SHP77 (cell line): Measurements from ENCODE around the gene DOHH.

Source experiments
- DNase-seq, 2 experiments: peaks; one replicate each; lab custom pipeline; 2025; lab: John Stamatoyannopoulos, UW

Gene DOHH

DNA sequence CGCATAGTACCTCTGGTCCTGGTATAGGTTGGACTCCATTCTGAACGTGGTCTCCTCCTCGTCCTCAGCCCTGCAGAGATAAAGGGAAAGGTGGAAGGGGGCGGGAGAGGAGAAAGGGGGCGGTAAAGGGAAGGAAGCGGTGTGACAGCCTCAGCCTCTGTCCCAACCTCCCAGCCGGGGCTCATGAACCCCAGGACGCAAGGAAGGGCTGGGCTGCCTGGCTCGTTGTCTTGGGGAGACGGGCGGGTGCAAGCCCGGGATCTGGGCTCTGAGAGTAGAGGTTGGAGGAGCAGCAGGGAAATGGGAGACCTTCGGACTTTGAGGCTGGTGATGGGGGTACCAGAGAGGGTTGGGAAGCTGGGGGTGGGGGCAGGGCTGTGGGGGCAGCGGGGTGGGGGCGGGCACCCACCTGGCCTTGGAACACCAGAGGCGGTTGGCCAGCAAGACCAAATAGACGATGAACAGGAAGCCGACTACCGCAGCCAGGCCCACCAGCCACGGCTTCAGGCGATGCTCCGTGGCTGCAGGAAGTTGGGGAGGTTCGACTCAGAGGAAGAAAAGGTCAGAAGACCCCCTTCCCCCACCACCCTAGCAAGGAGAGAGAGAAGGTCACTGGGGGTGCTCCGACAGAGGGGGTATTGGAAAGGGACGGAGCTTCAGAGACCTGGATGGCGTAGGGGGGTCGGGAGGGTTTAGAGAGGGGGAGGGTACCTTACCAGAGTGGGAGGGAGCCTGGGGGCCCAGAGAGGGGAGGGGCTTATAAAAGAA lies 21.9 kb downstream of the DOHH start:
- DNase-seq: no peak

- no peak for DNase-seq
These were observed 22.5 kb downstream of the DOHH start for GRCh38 chr19:3477951-3478350.

- DNase-seq: no peak
These were observed 23.0 kb downstream of the DOHH start for GRCh38 chr19:3477506-3477905.

DNA sequence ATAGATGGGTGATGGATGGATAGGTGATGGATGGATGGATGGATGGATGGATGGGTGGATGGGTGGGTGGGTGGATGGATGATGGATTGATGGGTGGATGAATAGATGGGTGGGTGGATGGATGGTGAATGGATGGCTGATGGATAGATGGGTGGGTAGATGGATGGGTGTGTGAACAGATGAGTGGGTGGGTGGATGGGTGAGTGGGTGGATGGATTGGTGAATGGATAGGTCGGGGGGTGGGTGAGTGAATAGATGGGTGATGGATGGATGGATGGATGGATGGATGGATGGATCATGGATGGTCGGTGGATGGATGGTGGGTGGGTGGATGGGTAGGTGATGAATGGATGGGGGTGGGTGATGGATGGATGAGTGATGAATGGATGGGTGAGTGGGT lies 23.6 kb downstream of the DOHH start:
- no peak for DNase-seq

DNA sequence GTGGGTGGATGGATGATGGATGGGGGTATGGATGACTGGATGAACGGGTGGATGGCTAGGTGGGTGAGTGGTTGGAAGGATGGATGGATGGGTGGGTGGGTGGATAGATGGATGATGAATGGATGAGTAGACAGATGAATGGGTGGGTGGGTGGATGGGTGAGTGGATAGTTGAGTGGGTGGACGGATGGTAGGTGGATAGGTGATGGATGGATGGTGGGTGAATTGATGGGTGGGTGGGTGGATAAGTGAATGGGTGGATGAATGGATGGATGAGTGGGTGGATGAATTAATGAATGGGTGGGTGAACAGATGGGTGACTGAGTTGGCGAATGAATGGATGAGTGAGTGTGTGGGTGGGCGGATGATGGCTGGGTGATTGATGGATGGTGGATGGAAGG lies 25.0 kb downstream of the DOHH start:
- no peak for DNase-seq

- DNase-seq: no peak
These were observed 25.9 kb downstream of the DOHH start for GRCh38 chr19:3474614-3475013.

DNA sequence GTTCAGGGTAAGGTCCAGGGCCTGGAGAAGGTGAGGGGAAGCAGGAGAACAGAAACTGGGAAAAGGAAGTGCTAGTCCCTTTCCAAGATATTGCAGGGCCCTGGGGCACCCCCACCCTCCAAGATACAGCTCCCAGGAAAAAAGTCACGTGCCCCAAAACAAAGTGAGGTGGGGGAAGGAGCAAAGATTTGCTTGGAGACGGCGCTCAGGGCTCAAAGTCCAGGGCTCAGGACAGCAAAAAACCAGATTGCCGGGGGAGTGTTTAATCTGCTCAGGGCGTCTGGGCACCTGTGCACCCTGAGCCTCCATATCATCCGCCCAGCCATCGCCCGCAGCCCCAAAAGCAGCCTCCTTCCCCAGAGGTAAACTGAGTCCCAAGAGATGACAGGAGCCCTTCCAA lies 26.5 kb downstream of the DOHH start:
- DNase-seq: no peak

GRCh38 chr19:3471954-3472655 lies 28.4 kb downstream of the DOHH start:
- peak in 1 of 2 experiments; percentile 16 for DNase-seq

GRCh38 chr19:3470500-3471128 lies 29.9 kb downstream of the DOHH start:
- no peak for DNase-seq

DNA sequence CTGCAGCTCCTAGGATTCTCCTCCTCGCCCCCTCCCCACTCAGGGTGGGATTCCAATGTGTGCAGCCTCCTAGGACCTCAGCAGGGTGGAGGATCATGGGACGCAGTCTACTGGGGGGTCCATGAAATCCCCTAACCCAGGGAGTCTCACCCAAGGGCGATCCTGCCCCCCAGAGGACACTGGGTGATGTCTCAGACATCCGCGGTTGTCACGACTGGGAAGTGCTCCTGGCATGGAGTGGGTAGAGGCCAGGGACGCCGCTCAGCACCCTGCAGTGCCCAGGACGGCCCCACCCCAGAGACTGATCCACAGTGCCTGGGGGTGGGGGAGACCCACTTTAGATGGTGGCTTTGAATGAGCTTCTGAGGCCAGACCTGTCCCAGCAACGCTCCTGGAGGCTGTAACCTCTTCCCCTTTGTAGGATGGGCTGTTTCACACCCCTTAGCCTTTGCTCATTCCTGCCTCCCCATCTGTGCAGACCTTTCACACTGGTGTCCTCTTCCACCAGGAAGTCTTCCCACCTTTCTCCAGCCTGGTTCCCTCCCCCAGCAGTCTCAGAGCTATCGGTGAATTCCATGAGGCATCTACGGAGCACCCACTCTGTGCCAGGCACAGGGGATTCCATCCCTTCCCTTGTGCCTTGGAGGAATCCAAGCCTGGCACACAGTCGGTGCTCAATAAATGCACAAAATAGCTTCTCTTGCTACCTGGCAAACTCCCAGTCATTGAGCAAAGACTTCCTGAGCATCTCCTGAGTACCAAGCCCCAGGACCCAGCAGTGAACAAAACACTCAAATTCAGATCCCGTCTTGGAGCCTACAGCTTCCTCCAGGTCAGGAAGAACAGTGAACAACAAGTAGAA lies 30.6 kb downstream of the DOHH start:
- DNase-seq: no peak

- DNase-seq: no peak
These were observed 32.3 kb downstream of the DOHH start for GRCh38 chr19:3468211-3468610.

- DNase-seq: no peak
These were observed 32.9 kb downstream of the DOHH start for GRCh38 chr19:3467437-3468198.

DNA sequence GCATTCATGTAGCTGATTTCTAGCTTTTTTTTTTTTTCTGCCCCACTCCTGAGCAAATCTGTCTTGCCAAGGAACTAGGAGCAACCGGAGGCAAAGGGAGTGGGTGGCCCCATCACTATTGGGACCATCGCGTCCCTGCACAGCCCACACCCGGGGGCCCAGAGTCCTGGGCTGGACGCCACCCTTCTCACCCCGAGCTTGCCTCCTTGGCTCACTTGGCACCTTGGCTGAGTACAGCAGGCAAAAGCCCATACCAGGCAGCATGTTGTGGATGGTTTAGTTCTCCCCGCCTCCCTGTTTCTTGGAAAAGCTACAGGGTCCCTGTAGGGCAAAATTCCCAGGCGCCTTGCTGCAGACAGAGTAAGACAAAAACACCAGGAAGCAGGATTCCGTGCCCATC lies 33.8 kb downstream of the DOHH start:
- no peak for DNase-seq

DNA sequence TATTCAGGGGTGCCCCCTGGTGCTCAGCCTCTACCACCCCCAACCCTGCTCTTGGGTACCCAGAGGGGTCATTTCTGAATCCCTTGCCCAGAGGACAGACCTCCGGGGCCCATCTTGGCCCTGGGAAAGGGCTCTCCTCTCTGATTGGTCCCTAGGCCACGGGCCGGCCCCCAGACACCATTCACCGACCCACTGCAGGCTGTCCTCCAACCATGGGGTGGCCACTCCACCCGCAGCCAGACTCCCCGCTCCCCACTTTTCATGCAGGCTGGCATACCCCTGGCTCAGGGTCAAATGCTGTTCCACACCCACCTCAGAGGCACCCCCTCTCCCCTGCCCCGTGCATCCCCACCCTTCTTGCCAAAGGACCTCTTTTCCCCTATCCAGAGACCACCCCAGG lies 34.9 kb downstream of the DOHH start:
- DNase-seq: no peak

GRCh38 chr19:3464587-3465235 lies 35.8 kb downstream of the DOHH start:
- DNase-seq: no peak

DNA sequence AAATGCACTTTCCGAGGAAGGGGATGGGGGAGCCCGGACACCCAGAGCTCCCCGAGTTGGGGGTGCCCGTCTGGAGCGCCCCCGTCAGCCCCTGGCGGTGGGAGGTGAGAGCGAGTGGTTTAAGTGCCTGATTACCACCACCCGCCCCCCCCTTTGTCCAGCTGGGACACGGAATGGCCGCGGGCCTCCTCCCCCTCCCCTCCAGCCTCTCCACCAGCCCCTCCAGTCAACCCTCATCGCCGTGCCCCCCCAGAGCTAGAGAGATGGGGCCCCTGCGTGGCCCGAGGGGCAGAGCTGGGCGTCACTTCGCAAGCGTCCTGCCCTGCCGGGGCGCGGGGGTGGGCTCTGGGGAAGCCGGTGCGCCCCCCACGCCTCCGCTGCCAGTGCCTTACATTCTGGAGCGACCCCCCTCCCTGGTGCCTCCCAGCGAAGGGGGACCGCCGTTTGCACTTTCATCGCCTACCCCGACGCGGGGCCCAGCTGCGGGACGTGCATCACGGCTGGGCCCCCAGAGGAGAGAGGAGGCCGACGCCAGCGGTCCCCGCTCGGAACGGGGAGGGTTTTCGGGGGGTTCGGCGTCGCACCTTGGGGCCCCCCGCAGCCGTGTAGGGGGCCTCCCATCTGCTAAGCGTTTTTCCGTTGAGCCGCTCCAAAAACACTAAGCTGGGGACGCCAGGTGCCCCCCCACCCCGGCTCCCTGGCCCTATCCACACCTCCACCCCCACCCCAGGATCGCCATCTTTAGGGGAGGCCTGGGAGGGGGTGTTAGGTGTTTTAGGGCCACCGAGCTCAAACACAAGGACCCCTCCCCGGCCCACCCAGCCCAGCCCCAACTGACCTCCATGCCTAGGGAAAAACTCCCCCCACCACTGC lies 36.5 kb downstream of the DOHH start:
- no peak for DNase-seq

DNA sequence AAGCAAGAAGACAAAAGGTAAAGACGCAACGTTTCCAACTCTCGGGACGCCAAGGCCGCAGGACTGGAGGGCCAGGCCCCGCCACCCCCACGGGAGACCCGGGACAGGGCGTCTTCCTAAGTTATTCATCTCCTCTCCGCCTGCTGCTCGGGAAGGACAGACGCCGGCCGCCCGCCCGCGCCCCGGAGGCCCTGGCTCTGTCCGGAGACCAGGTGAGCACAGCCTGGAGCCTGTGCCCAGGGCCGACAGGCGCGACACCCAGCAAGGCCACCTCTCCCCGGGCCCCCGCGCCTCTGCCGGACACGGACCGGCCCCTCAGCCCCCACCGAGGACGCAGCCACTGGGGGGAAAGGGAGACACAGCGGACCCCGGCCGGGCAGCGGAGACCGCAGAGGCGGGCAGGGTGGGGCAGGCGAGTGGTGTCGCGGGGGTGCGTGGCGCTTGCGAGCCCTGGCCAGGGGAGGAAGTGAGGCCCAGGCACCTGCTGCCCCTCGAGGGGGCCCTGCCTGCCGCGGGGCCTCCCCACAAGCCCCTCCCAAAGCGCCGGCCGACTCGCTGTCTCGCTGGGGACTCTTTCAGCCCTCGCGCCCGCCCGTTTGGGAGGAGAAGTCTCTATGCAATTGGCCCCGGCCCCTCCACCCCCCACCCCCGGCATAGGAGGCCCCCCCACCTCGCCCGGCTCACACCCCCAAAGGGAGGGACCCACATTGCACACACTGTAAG lies 37.3 kb downstream of the DOHH start:
- DNase-seq: no peak

DNA sequence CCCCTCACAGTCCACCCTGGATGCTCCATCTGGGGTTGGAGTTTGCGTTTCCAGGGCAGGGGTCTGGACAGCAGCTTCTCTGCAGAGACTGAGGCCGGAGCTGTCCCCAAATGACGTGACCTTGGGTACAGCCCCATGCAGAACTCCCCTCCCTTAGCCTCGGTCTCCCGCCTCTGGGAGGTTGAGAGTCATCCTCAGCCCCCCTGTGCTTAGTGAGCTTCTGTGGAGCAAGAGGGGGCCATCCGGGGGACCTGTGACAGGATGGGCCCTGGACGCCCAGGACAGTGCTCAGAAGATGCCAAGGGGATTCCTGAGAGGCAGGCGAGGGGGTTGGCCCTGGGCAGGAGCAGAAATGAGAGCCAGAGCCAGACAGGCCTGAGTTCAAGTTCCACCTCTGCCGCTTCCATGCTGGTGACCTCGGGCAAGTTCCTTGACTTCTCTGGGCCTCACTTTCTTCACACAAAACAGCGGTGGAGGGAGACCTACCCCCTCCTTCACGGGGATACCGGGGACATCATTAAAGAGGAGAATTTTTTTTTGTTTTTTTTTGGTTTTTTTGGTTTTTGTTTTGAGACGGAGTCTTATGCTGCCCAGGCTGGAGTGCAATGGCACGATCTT lies 40.4 kb downstream of the DOHH start:
- DNase-seq: no peak
